IMR-90 (cell line): ENCODE data around the gene POC1B.

Experiments
- CEBPB ChIP-seq: IDR thresholded peaks from 2 replicates; pipeline ENCODE4 v1.6.1; 2012; ENCODE audit warnings: low read depth, low read length, improper control_type of control experiment
- CTCF ChIP-seq: conservative IDR thresholded peaks from 2 replicates; pipeline ENCODE4 v1.5.1; 2012; ENCODE audit warnings: mild to moderate bottlenecking, low read depth, low read length, improper control_type of control experiment
- ELK1 ChIP-seq: fragments of 150-350 bp; IDR thresholded peaks from 2 replicates; pipeline ENCODE4 v1.6.1; 2016; ENCODE audit warnings: low read depth, mild to moderate bottlenecking, low read length, moderate library complexity, borderline replicate concordance
- FOS ChIP-seq: fragments of 150-350 bp; IDR thresholded peaks from 2 replicates; pipeline ENCODE4 v1.6.1; 2016; ENCODE audit warnings: low read depth, low read length
- MAFK ChIP-seq: IDR thresholded peaks from 2 replicates; pipeline ENCODE4 v1.6.1; 2012; ENCODE audit warnings: low read depth, low read length, improper control_type of control experiment
- MXI1 ChIP-seq: IDR thresholded peaks from 2 replicates; pipeline ENCODE4 v1.6.1; 2012; ENCODE audit warnings: low read depth, mild to moderate bottlenecking, low read length, moderate library complexity, borderline replicate concordance
- POLR2A ChIP-seq: IDR thresholded peaks from 2 replicates; pipeline ENCODE4 v1.6.1; 2012; ENCODE audit warnings: mild to moderate bottlenecking, low read depth, low read length
- RAD21 ChIP-seq: IDR thresholded peaks from 2 replicates; pipeline ENCODE4 v1.6.1; 2012; ENCODE audit warnings: low read length, improper control_type of control experiment
- RCOR1 ChIP-seq: IDR thresholded peaks from 2 replicates; pipeline ENCODE4 v1.6.1; 2012; ENCODE audit warnings: mild to moderate bottlenecking, low read length, improper control_type of control experiment; ENCODE audit not compliant: insufficient replicate concordance
- SMC3 ChIP-seq: fragments of 150-350 bp; IDR thresholded peaks from 2 replicates; pipeline ENCODE4 v1.6.1; 2016; ENCODE audit warnings: low read depth, mild to moderate bottlenecking, antibody characterized with exemption, low read length, moderate library complexity

GRCh38 chr12:89507015-89507824 lies 18.6 kb downstream of the POC1B start:
- TF ChIP-seq CTCF (no peak), POLR2A (no peak), ELK1 (no peak), RAD21 (no peak), FOS (no peak), RCOR1 (no peak), MXI1 (no peak), MAFK (no peak), SMC3 (no peak), CEBPB (no peak)
